Testis (tissue), 3 donors: ENCODE results near the gene DRC7. TPM values are rescaled to one million over a fixed set of nuclear protein-coding genes. Genes with fewer than 3 reads are reported as not detected.

Source experiments
- DNase-seq: peaks from one replicate; pipeline ENCODE4 v3.0.0-alpha.2; 2019
- H3K27ac ChIP-seq, 2 donors: fragments of 200-600 bp; sonication (generic); one replicate each; pipeline ENCODE4 v1.5.1; 2019
- H3K27me3 ChIP-seq: fragments of 200-600 bp; sonication (generic); one replicate; pipeline ENCODE4 v1.5.1; 2019
- H3K36me3 ChIP-seq: fragments of 200-600 bp; sonication (generic); one replicate; pipeline ENCODE4 v1.5.1; 2017; ENCODE audit warnings: low read depth; ENCODE audit errors: missing control alignments
- H3K4me1 ChIP-seq: fragments of 200-600 bp; sonication (generic); one replicate; pipeline ENCODE4 v1.5.1; 2019
- H3K4me3 ChIP-seq, 2 donors: fragments of 200-600 bp; sonication (generic); one replicate each; pipeline ENCODE4 v1.5.1; 2017 to 2019
- H3K9me3 ChIP-seq: fragments of 200-600 bp; sonication (generic); one replicate; pipeline ENCODE4 v1.5.1; 2017
- CTCF ChIP-seq, 3 experiments: fragments of 450-650 bp in 2 of 3; fragments of 200-600 bp in 1 of 3; sonication (generic) in 1 of 3; IDR thresholded peaks; one replicate each; pipeline ENCODE4 v1.5.1; 2016 to 2019; ENCODE audit warnings: antibody characterized with exemption in 3 of 3, mild to moderate bottlenecking in 2 of 3, moderate library complexity in 1 of 3
- POLR2A ChIP-seq: fragments of 450-650 bp; IDR thresholded peaks from one replicate; pipeline ENCODE4 v1.6.1; 2017; ENCODE audit warnings: antibody characterized with exemption, mild to moderate bottlenecking, moderate library complexity
- WGBS, 2 donors: methylation state at CpG; one replicate each; pipeline ENCODE4 v1.1.5; 2018; 5-methylcytosine and 5-hydroxymethylcytosine counted together
- intact Hi-C: fragments of 100-400 bp; cut with DNase I; formaldehyde crosslinking; loops from one replicate; pipeline ENCODE4 v1.15.1; 2023; ENCODE audit warnings: low total_unique reads
- polyA plus RNA-seq: library from polyadenylated mRNA; stranded (reverse); fragments of 350-450 nt; fragmentation: Illumina TruSeq; extraction: RNeasy Lipid Tissue Mini Kit (QIAGEN cat#74804); gene quantifications from one replicate; pipeline ENCODE4 v1.2.3, GENCODE V29; 2014; ENCODE audit warnings: low read depth, low replicate concordance; ENCODE audit not compliant: insufficient read depth
- total RNA-seq, 2 donors: library from RNA; depleted of rRNA; stranded (reverse); fragments of >200 nt; gene quantifications; one replicate each; pipeline ENCODE4 v1.2.3, GENCODE V29; 2016

Gene DRC7
- total and polyA plus RNA-seq, 3 donors from 2014 or later = 35.4 to 199 (median 62.7) TPM

GRCh38 chr16:57769541-57770145 lies 75.0 kb downstream of the DRC7 start:
- Histone ChIP-seq H3K4me1 (no peaks in the 10 kb centered on the region), H3K36me3 (no peaks in the 10 kb centered on the region), H3K27me3 (no peaks in the 10 kb centered on the region), H3K27ac (no peak overlapping the region), H3K9me3 (no peaks in the 10 kb centered on the region), H3K4me3 (no peak overlapping the region)
- intact Hi-C loops = no loop called here
- DNase-seq = no peak
- 89 to 92% methylated on average over 19 to 22 of the region's 22 CpGs for WGBS, 2 donors
- no peak for TF ChIP-seq CTCF (IDR thresholded peaks at IDR 0.05)
- no peak for TF ChIP-seq POLR2A

- TF ChIP-seq POLR2A (no peak), CTCF (IDR thresholded peaks at IDR 0.05) (no peak)
- Histone ChIP-seq H3K4me1 (no peaks in the 10 kb centered on the region), H3K9me3 (no peaks in the 10 kb centered on the region), H3K4me3 (no peak overlapping the region), H3K36me3 (no peaks in the 10 kb centered on the region), H3K27ac (no peak overlapping the region), H3K27me3 (no peaks in the 10 kb centered on the region)
- no peak for DNase-seq
- 93 to 95% methylated on average over 14 to 15 of the region's 15 CpGs for WGBS, 2 donors
- intact Hi-C loops = no loop called here
These were observed 75.8 kb downstream of the DRC7 start for GRCh38 chr16:57770361-57770760.

- H3K36me3 ChIP-seq = no peaks in the 10 kb centered on the region
- H3K4me3 ChIP-seq = no peak overlapping the region
- no peaks in the 10 kb centered on the region for H3K4me1 ChIP-seq
- H3K27me3 ChIP-seq = no peaks in the 10 kb centered on the region
- TF ChIP-seq POLR2A (no peak), CTCF (IDR thresholded peaks at IDR 0.05) (no peak)
- no peak for DNase-seq
- no peak overlapping the region for H3K27ac ChIP-seq
- intact Hi-C loops = no loop called here
- 92 to 94% methylated on average over 25 to 26 of the region's 26 CpGs for WGBS, 2 donors
- no peaks in the 10 kb centered on the region for H3K9me3 ChIP-seq
These were observed 76.7 kb downstream of the DRC7 start for GRCh38 chr16:57771141-57771785.

GRCh38 chr16:57773019-57773418 lies 78.4 kb downstream of the DRC7 start:
- Histone ChIP-seq H3K27ac (no peak overlapping the region), H3K36me3 (no peaks in the 10 kb centered on the region), H3K4me1 (no peaks in the 10 kb centered on the region), H3K4me3 (no peak overlapping the region), H3K9me3 (no peaks in the 10 kb centered on the region), H3K27me3 (no peaks in the 10 kb centered on the region)
- TF ChIP-seq CTCF (IDR thresholded peaks at IDR 0.05) (no peak), POLR2A (no peak)
- intact Hi-C loops = no loop called here
- WGBS, 2 donors = 90 to 93% methylated on average over 6 to 11 of the region's 11 CpGs
- DNase-seq = no peak
